LoVo (cell line): ENCODE measurements around the gene CD300LB.
"Not testable (repeated sequence)": the region's sequence is repeated elsewhere in the genome, so short reads cannot be mapped to it uniquely, and the experiment has no call there.

ENCODE experiments used
- DNase-seq: peaks from one replicate; pipeline ENCODE4 v3.0.0-alpha.2; 2016; ENCODE audit warnings: low spot score

The CD300LB gene

DNA sequence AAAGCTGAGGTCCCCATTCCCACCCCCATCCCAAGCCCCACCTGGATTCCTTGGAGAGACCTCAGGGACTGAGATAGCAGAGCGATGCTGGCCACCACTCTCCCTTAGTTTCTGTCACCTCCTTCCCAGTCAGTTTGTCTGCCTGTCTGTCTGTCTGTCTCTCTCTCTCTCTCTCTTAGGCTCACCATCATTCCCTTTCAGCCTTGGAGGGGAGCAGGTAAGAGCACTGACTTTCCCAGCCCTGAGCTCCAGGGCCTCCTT lies 5.9 kb downstream of the CD300LB start:
- DNase-seq, result no peak

DNA sequence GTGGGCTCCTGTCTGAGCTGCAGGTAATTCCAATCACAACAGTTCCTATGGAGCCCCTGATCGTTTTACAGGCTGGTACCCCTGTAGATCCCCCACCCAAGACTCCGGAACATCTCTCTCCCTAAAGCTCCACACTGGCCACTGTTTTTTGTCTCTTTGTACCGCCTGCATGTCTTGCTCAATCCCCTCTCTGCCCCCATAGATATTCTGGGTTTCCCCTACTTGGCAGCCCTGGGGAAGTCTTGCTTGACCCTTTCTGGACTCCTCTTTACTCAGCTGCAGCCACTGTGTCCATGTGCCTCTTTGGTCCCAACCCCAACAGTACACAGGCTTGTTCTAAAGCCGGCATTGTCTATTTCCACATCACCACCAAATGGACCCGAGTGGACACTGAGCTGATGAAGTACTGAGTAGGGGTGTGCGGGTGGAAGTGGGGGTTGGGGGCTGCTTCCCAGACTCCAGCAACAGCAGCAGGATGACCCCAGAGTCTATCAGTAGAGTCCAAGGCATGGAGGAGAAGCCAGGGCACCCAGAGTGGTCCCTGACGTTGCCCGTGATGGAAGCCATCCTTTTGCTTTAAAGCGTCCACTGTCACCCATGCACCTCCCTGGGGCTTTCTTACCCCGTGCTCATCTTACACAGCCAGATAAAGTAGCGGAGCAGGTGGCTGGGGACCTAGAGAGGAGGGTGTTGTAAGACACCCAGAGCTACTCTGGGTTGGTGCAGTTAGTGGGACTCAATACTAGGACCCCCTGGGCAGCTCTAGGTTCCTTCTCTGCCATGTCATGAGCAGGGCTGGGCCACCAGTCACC lies 6.4 kb downstream of the CD300LB start:
- DNase-seq, result no peak

DNA sequence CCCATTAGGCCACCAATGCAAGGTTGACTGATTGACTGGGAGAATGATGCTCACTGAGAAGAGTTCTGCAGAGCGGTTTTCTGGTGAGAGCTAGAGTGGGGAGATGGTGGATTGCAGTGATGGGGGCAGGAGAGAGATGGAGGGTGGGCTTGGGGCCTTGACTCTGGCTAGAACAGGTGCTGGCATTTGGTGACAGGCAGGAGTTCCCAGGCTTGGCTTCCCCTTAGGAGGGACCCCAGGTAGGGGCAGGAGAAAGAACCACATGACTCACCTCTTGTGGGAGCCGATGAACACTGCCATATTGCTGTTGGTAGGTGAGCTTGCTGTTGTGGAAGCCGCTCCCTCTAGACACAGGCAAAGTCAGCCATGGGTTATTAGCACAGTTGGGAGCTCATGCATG lies 8.0 kb downstream of the CD300LB start:
- no peak for DNase-seq

DNA sequence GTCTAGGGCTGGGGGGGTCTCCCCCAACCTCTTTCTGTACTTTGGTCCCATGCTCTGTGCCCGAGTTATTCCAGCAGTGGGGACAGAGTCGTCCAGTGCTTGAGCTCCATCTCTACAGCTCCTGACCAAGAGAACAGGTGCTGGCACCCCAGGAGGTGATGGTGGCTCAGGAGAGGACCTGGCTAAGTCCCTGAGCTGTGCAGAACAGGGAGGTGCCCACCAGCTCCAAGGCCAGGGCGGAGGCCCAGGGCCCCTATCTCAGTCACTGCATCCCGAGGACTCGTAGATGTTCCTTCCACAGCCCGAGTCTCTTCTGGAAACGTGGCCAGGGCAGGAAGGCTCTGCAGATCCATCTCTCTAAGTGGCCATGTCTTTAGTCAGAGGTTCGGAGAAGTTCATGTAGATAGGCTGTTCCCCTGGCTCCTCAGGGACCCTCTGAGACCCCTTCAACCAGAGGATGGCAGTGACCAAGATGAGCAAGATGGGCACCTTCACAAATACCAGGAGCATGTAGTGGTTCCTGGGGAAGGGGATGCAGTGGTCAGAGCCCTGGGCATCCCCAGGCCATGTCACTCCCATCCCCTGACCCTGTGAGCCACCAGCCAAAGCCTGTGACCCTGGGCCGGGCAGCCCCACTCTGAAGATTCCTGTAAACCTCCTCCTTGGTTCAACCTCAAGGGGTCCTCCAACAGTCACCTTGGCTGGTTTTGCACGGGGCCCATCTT lies 8.7 kb downstream of the CD300LB start:
- DNase-seq, result no peak

DNA sequence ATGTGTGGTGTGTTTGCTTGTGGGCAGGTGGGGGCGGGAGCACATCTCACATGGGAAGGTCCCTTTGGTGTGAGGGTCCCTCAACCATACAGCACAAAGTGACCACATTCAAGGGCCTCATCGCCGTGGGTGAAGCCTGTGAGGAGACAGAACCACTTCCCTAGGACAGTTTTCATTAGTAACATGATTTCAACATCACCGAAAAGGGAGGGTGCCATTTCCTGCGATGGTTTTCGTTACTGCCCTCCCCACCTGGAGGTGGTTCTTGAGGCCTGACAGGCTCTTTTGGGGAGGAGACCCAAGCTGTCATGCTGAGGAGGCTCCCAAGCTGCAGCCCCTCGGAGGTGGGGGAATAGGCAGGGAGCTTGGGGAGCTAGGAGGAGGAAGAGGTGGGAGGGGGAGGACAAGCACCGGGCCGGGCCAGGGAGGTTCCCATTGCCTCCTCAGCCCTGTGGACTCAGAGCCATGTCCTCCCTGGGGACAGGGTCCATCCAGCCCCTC lies 9.5 kb downstream of the CD300LB start:
- DNase-seq, result no peak

DNA sequence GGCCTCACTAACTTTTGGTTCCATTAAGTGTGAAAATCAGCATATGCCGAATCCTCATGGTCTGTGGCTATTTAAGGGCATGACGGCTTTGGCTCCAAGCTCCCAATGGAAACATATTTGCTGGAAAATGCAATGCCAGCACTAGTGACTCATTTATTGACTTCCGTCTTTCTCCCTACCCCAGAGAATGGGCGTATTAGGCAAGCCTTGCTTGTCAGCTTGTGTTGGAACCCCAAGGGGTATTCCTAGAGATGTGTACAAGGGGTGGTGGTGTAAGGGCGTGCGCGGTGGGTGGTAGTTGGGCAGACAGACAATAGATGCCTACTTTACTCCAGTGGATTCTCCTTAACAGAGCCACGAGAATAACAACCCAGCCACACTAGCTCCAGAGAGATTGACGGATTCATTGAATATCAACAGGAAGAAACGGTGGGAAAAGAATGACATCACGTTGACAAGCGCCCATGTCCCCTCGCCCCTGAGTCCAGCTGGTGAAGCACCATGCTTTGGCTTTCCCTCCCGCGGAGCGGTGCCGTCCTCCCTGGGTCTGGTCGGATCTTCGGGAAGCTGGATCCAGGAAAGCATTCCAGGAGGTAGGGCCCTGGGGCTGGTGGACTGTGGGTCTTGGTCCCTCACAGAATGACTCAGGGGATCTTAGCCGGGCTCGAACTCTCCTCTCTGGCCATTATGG lies 10.3 kb downstream of the CD300LB start:
- DNase-seq, result peak; percentile 23

DNA sequence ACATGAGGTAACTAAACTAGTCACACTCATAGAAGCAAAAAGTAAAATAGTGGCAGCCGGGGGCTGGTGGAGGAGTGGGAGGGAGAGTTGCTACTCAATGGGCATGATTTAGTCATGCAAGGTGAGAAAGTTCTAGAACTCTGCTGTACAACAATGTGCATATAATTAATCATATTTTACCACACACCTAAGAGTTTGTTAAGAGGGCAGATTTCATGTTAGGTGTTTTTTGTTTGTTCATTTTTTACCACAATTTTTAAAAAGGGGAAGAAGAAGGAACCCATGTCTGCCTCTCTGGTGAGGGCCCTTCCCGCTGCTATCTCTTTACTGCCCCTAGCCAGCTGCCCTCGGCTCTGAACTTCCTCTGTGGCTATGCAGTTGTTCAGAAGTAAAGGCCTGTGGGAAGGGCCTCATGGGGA lies 11.2 kb downstream of the CD300LB start:
- no peak for DNase-seq

DNA sequence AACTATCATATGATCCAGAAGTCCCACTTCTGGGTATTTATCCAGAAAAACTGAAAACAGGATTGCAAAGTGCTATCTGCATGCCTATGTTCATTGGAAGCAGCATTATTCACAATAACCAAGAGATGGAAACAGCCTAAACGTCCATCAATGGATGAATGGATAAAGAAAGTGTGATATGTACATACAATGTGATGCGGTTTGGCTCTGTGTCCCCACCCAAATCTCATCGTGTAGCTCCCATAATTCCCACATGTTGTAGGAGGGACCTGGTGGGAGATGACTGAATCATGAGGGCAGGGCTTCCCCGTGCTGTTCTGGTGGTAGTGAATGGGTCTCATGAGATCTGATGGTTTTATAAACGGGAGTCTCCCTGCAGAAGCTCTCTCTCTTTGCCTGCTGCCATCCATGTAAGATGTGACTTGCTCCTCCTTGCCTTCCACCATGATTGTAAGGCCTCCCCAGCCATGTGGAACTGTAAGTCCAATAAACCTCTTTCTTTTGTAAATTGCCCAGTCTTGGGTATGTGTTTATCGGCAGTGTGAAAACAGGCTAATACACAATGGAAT lies 12.8 kb downstream of the CD300LB start:
- not testable (repeated sequence) for DNase-seq

DNA sequence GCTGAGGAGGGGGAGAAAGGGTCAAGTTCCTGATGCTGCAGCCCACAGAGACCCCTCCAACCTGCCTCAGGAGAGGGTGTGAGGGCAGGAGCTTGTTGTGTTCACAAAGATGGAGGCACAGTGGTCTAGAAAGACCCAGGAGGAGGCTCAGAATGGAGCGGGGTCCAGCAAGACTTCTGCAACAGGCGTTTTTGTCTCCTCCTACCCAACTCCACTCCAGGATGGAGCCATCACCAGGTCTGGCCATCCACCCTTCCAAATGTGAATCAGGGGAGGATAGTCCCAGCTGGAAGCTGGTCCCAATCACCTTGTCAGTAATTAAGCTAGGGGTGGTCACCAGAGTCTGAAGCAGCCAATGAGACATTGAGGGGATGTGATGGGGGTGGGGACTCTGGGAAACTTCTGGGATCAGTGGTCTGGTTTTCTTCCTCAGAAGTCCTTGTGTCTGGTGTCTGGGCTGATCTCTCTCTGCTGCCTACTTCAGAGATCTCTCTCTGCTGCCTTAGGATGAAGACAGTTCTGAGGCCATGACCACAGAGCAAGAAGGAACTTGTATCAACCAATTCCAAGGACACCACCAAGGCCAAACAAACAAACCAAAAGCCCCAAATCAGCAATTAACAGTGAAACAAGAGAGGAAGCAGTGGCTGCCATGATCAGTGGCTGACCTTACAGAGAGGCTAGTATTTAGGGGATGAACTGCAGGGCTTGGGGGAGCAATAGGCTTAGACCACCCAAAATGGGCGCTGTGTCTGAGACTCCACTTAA lies 14.5 kb downstream of the CD300LB start:
- DNase-seq, result no peak

DNA sequence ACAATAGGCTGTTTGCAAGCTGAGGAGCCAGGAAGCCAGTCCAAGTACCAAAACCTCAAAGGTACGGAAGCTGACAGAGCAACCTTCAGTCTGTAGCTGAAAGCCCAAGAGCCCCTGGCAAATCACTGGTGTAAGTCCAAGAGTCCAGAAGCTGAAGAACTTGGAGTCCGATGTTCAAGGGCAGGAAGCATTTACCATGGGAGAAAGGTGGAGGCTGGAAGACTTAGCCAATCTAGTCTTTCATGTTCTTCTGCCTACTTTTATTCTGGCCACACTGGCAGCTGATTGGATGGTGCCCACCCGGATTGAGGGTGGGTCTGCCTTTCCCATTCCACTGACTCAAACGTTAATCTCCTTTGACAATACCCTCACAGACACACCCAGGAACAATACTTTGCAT lies 15.3 kb downstream of the CD300LB start:
- DNase-seq, result no peak

DNA sequence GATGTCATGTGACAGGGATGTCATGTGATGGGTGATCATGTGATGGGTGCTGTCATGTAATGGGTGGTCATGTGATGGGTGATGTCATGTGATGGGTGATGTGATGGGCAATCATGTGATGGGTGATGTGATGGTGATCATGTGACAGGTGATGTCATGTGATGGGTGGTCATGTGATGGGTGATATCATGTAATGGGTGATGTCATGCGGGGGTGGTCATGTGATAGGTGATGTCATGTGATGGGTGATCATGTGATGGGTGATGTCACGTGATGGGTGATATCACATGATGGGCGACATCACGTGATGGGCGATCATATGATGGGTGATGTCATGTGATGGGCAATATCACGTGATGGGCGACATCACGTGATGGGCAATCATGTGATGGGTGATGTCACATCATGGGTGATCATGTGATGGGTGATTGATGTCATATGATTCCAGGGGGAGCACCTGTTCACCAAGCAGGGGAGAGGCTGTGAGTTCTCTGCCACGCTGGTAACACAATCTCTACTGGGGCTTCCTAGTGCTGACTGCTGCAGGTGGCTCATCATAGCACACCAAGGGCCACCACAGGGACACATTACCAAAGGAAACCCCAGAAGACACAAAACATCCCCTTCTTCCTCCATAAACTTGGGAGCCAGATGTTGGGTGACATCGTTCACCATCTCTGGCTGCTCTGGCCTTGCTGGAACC lies 16.5 kb downstream of the CD300LB start:
- DNase-seq, result no peak

DNA sequence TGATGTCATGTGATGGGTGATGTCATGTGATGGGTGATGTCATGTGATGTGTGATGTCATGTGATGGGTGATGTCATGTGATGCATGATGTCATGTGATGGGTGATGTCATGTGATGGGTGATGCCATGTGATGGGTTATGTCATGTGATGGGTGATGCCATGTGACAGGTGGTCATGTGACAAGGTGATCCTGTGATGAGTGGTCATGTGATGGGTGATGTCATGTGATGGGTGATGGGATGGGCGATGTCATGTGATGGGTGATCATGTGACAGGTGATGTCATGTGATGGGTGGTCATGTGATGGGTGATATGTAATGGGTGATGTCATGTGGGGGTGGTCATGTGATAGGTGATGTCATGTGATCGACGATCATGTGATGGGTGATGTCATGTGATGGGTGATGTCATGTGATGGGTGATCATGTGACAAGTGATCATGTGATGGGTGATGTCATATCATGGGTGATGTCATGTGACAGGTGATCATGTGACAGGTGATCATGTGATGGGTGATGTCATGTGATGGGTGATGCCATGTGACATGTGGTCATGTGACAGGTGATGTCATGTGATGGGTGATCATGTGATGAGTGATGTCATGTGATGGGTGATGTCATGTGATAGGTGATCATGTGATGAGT lies 17.2 kb downstream of the CD300LB start:
- peak; percentile 7 for DNase-seq

DNA sequence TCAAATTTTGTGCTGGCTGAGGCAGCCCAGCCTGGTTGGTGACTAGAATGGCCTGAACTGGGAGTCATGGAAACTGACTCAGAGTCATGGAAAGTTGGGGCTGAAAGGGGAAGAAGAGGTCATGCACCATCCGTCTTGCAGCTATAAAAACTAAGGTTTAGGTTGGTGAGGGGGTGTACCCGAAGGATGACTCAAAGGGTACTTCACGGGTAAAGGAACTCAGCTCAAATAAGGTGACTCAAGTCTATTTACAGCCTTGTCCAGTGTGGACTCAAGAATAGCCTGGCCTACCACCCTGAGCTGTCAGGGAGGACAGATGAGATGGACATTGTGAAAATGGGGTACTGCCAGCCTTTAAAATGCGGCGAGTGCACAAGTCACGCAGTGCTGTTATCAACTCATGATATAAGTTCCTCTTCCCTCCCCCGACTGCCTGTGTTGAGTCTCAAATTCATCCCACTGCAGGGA lies 18.6 kb downstream of the CD300LB start:
- no peak for DNase-seq

DNA sequence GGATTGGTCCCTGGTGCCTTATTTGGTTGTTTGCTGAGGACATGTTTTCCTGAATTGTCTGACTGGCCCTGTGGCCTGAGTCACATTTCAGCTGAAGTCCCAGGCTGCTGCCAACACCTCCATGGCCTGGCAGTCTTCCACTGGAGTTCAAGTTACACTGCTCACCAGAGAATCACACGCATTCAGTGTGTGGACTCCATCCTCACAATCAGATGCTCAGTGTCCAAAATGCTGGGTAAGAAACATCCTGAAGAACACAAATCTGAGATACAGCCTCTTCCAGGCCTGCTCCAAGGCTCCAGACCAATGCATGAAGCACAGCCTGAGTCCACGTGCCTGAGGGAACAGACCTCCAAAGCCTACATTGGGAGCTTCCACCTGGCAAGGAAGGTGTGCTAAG lies 19.2 kb downstream of the CD300LB start:
- DNase-seq, result no peak

DNA sequence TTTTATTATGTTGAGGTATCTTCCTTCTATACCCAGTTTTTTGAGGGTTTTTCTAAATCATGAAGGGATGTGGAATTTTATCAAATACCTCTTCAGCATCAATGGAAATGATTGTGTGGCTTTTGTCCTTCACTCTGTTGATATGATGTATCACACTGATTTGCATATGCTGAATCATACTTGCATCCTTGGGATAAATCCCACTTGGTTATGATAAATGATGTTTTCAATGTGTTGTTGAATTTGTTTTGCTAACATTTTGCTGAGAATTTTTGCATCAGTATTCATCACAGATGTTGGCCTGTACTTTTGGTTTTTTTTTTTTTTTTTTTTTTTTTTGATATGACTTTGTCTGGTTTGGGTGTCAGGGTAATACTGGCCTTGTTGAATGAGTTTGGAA lies 23.1 kb downstream of the CD300LB start:
- DNase-seq, result no peak

DNA sequence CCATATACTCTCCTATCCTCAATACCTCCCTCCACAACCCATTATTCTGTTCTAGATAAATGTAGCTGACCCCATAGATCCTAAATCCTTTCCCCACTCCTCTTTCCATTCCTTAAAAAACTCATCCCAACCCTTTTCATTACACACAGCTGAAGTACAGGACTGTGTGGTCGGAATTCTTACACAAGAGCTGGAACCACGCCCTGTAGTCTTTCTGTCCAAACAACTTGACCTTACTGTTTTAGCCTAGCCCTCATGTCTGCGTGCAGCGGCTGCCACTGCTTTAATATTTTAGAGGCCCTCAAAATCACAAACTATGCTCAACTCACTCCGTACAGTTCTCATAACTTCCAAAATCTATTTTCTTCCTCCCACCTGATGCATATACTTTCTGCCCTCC lies 27.3 kb downstream of the CD300LB start:
- not testable (repeated sequence) for DNase-seq

DNA sequence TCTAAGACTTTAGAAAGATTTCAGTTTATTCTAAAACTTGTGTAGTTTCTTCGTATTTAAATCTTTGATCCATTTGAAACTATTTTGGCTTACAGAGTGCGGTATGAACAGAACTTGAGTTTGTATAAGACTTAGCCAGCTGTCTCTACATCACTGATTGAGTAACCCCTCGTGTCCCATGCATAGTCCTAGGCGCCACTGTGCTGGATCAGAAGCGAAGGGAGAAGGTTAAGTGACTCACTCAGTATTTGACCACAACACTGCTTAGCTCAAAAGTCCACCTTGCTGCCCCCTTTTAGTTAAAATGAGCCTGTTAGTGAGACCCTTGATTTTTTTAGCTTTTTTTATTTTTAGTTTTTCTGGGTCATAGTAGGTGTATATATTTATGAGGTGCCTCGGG lies 28.4 kb downstream of the CD300LB start:
- no peak for DNase-seq

DNA sequence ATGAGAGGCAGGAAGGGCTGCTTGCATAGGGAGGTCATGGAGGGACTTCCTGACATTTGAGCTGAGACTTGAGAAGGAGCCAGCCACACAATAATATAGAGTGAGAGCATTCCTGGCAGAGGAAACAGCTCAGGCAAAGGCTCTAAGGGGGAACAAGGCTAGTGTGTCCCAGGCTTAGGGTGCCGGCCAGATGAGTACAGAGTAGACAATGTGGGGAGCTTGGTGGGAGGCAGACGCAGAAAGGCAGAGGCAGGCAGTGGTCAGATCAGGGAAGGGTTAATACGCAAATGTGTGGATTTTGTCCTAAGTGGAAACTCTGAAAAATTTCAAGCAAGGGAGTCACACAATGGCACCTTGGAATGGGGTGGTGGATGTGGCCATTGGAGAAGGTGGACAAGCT lies 31.3 kb downstream of the CD300LB start:
- no peak for DNase-seq

DNA sequence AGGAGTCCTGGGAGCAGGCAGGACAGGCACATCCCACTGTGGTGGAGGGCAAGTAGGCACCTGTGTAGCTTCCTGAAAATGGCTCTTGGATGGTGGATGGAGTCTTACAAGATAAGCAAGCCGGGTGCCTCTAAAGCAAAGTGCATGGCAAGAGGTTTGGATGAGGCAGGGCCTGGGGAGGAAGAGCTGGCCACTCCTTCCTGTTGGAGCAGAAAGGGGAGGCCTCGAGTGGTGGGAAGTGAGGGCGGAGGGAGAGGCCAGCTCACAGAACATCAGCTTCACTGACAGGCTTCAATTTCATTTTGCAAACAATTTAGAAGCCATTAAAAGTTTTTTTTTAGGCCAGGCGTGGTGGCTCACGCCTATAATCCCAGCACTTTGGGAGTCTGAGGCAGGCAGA lies 33.8 kb downstream of the CD300LB start:
- no peak for DNase-seq

DNA sequence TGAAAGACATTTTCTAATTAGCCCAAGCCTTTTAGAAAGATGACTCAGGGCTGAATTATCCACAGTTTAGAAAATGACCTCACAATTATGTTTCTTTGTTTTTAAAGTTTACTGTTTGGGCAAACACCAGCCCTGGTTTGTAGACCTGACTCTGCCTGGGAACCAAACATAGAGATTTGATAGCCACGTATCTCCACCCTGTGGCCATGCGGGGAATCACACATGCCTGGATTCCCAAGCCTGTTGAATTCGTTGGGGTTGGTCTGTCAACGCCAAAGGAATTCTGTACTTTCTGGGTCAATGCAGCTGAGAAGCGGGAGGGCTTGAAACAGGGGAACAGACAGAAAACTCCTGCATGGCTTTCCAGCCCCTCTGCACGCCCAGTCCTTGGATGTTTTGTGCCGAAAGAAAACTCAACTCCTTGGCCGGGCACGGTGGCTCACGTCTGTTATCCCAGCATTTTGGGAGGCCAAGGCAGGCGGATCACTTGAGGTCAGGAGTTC lies 37.9 kb downstream of the CD300LB start:
- peak; percentile 71 for DNase-seq

DNA sequence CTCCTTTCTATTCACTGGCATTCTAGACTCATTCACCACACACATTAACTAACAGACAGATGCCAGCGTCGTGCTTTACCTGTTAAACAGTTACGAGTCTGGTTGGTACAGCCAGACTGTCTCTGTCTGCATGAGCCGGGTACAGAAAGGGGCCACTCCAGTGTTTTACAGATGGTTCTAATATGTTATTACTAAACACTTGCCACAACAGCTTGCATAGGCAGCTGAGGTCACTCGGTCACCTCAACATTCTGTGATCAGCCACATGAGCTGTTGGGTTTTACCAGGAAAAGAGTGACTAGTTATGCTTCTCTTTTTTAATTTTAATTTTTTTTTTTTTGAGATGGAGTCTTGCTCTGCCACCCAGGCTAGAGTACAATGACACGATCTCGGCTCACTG lies 39.6 kb downstream of the CD300LB start:
- no peak for DNase-seq
